Astrocyte of the spinal cord (primary cell): Measurements from ENCODE around the gene SHC3.

Experiments used
- DNase-seq: peaks from one replicate; pipeline ENCODE4 v3.0.0; 2011; ENCODE audit warnings: low read depth, low spot score
- H3K4me3 ChIP-seq: 2 replicates; pipeline ENCODE4 v1.5.1; 2011; ENCODE audit warnings: low read depth, mild to moderate bottlenecking, low read length, moderate library complexity
- CTCF ChIP-seq: IDR thresholded peaks from 2 replicates; pipeline ENCODE4 v1.5.1; 2012; ENCODE audit warnings: low read depth, mild to moderate bottlenecking, low read length, inconsistent platforms
- in situ Hi-C: cut with HindIII; loops from 2 replicates; pipeline ENCODE4 v1.10.0; 2017; ENCODE audit warnings: low sequenced_read_pairs

Gene SHC3

DNA sequence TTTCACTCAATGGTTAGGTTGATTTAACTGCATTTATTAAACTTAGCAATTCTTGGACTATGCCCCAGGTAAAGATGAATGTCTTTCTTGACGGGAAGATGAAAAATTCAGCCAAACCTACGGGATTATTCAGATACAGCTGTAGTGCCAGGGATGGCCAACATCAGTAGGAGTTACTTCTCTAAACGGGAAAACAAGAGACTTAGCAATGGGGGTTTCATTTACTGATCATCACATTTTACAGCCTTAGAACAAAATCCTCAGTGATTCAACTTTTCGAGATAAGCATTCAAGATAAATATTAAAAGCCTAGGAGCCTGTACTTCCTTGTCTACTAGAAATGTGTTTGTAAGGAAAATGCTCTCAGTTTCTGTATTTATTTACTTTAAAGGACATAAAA lies 141.3 kb downstream of the SHC3 start:
- TF ChIP-seq CTCF, result no peak
- DNase-seq, result no peak
- in situ Hi-C loops, result no loop called here
- H3K4me3 ChIP-seq, result no peak overlapping the region

GRCh38 chr9:89036891-89037290 lies 141.7 kb downstream of the SHC3 start:
- DNase-seq, result no peak
- no peak for TF ChIP-seq CTCF
- in situ Hi-C loops, result no loop called here
- H3K4me3 ChIP-seq, result no peak overlapping the region

DNA sequence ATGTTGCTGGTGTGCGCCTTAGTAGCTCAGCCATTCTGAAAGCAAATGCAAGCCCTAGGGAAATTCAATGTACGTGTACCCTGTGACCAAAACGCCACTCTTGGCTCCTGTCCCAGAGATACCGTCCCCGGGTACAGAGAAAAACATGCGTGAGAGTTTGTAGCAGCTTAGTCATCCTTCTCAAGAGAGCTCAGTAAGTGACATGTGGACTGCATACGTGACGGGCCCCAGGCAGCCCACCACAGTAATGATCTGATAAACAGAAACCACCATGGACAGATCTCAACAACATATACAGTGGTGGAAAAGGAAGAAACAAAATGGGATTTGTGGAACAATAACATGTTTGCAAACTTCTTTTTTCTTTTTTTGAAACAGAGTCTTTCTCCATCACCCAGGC lies 142.2 kb downstream of the SHC3 start:
- no peak for TF ChIP-seq CTCF
- H3K4me3 ChIP-seq, result no peak overlapping the region
- in situ Hi-C loops, result no loop called here
- no peak for DNase-seq

GRCh38 chr9:89032661-89033060 lies 146.0 kb downstream of the SHC3 start:
- no peak overlapping the region for H3K4me3 ChIP-seq
- in situ Hi-C loops, result no loop called here
- no peak for DNase-seq
- no peak for TF ChIP-seq CTCF

DNA sequence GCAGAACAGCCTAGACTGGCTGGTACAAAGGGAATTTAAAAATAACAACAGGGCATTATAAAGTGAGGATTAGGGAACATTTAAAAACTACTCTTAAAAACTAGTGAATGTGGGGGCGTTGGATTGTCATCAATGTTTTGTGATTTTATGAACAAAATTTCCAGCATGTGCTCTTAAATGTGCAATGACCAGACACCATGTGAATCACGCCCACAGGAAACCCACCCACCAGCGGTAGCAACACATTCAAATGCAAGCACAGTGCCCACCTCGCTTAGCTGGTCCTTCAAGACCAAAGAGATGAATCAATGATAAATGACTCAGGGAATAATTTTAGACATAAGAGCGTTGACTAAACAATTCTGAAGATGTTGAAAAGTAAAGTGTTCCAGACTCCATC lies 146.4 kb downstream of the SHC3 start:
- DNase-seq, result no peak
- in situ Hi-C loops, result no loop called here
- TF ChIP-seq CTCF, result no peak
- H3K4me3 ChIP-seq, result no peak overlapping the region

- no peak for TF ChIP-seq CTCF
- DNase-seq, result no peak
- H3K4me3 ChIP-seq, result no peak overlapping the region
- in situ Hi-C loops, result no loop called here
Observed at GRCh38 chr9:89029788-89030187, 148.8 kb downstream of the SHC3 start.

- H3K4me3 ChIP-seq, result no peak overlapping the region
- in situ Hi-C loops, result no loop called here
- no peak for DNase-seq
- TF ChIP-seq CTCF, result no peak
Observed at GRCh38 chr9:89026876-89027275, 151.7 kb downstream of the SHC3 start.
